ENCODE results near the gene GMPPA. TPM values are rescaled to one million over a fixed set of nuclear protein-coding genes. Genes with fewer than 3 reads are reported as not detected.

GMPPA gene
- total RNA-seq, 1 experiment from 2014 or later, result 10.5 TPM

DNA sequence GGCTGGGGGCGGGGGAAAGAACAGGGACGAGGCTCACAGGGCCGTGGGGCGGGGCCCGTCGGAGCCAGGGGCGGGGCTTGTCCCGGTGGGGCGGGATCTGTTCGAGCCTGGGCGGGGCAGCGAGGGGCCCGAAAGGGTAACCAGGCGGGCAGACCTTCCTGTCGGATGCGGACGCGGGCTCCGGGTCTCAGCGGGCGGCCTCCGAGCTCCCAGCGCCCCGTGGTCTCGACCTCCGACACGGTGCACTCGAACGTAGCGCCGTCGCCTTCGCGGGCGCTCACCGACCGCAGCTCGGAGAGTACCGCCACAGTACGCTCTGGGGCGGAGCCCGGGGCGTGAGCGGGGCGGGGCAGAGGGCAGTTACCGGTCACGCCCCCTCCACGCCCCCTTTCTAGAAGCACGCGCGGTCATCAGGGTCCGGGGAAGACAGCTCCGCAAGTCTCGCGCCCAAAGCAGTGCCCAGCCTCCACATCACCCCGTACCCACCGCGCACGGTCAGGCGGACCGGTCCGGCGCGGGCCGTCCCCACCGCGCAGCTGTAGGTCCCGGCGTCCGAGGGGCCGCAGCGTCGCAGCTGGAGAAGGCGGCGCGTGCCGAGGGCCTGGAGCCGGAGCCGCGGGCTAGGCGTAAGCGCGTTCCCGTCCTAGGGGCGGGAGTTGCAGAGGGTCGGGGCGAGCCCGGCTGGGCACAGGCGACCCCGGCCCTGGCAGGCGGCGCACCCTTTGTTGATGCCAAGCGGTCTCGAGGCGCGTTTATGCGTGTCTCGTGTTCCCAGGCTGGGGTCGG, 53.9 kb downstream of the GMPPA start:
- Histone ChIP-seq H3K4me3 (ENCODE audit: low read length) (no peak overlapping the region), H2AFZ (ENCODE audit: low read length) (no peak overlapping the region), H3K79me2 (ENCODE audit: low read length) (no peaks in the 10 kb centered on the region), H3K36me3 (ENCODE audit: insufficient read depth, low read length) (no peaks in the 10 kb centered on the region), H3K27me3 (ENCODE audit: low read length) (no peaks in the 10 kb centered on the region), H3K4me1 (ENCODE audit: low read length) (no peaks in the 10 kb centered on the region), H3K4me2 (ENCODE audit: low read depth, low read length, poor library complexity, severe bottlenecking) (no peak overlapping the region), H4K20me1 (ENCODE audit: insufficient read depth, low read depth, low read length) (no peaks in the 10 kb centered on the region), H3K27ac (ENCODE audit: low read length) (no peak overlapping the region), H3K9me3 (ENCODE audit: low read length) (no peaks in the 10 kb centered on the region), H3K9ac (ENCODE audit: low read length) (no peak overlapping the region), H3K9me2 (replicated peaks; ENCODE audit: insufficient read depth, low read length) (no peaks in the 10 kb centered on the region)
- DNase-seq, result no peak

DNA sequence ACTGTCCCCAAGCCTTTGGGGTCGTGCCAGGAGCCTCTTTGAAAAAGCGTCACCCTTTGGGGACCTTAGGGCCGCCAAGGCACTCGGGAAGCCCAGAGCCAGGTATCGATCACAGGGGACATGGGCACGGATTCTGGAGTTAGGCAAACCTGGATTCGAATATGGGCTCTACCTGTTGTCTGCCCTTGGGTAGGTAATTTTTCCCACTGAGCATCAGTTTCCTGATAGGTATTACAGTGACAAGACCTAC, 54.4 kb downstream of the GMPPA start:
- DNase-seq, result no peak
- H3K9ac ChIP-seq (ENCODE audit: low read length), result no peak overlapping the region
- no peak overlapping the region for H3K4me3 ChIP-seq (ENCODE audit: low read length)
- no peaks in the 10 kb centered on the region for H3K4me1 ChIP-seq (ENCODE audit: low read length)
- no peaks in the 10 kb centered on the region for H3K9me2 ChIP-seq (replicated peaks; ENCODE audit: insufficient read depth, low read length)
- no peaks in the 10 kb centered on the region for H3K27me3 ChIP-seq (ENCODE audit: low read length)
- H2AFZ ChIP-seq (ENCODE audit: low read length), result no peak overlapping the region
- H3K36me3 ChIP-seq (ENCODE audit: insufficient read depth, low read length), result no peaks in the 10 kb centered on the region
- H3K27ac ChIP-seq (ENCODE audit: low read length), result no peak overlapping the region
- H3K9me3 ChIP-seq (ENCODE audit: low read length), result no peaks in the 10 kb centered on the region
- no peaks in the 10 kb centered on the region for H4K20me1 ChIP-seq (ENCODE audit: insufficient read depth, low read depth, low read length)
- no peaks in the 10 kb centered on the region for H3K79me2 ChIP-seq (ENCODE audit: low read length)
- H3K4me2 ChIP-seq (ENCODE audit: low read depth, low read length, poor library complexity, severe bottlenecking), result no peak overlapping the region

DNA sequence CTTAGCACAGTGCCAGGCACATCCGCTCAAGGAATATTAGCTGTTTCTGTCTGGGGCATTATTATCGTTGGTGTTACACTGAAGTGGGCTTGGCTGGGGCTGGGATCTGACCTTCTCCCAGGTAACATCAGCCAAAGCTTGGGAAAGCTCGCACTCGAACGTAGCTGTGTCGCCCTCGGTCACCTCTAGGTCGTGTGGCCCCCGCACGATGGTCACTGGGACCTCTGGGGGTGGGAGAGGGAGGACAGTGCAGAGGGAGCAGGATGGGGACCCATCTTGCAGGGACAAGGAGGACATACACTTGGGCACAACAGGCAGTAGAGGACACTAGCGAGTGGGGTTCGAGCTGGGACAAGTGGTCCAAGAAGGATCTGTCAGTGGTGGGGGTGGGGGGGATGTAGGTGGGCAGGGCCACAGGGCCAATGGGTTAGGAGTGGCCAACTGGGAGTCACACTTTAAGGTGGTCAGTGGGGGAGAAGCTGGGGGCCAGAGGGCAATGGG, 54.8 kb downstream of the GMPPA start:
- Histone ChIP-seq H3K4me2 (ENCODE audit: low read depth, low read length, poor library complexity, severe bottlenecking) (no peak overlapping the region), H3K4me1 (ENCODE audit: low read length) (no peaks in the 10 kb centered on the region), H3K79me2 (ENCODE audit: low read length) (no peaks in the 10 kb centered on the region), H3K36me3 (ENCODE audit: insufficient read depth, low read length) (no peaks in the 10 kb centered on the region), H2AFZ (ENCODE audit: low read length) (no peak overlapping the region), H3K9me2 (replicated peaks; ENCODE audit: insufficient read depth, low read length) (no peaks in the 10 kb centered on the region), H3K9ac (ENCODE audit: low read length) (no peak overlapping the region), H4K20me1 (ENCODE audit: insufficient read depth, low read depth, low read length) (no peaks in the 10 kb centered on the region), H3K9me3 (ENCODE audit: low read length) (no peaks in the 10 kb centered on the region), H3K27ac (ENCODE audit: low read length) (no peak overlapping the region), H3K27me3 (ENCODE audit: low read length) (no peaks in the 10 kb centered on the region), H3K4me3 (ENCODE audit: low read length) (no peak overlapping the region)
- DNase-seq, result no peak

DNA sequence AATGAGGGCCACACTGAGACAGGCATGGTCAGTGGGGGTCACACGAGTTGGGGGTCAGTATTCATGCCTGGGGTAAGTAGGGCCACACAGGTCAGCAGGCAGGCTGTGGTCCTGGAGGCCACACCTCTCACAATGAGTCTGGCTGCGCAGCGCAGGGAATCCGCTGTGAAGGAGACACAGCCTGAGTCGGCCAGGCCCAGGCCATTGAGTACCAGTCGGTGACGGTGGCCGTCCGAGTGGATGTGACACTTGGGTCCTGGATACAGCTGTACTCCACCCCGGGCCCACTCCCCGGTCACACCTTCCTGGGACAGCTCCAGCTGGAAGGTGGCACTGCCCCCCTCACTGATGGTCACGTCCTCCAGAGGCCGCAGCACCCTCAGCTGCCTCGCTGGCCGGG, 55.7 kb downstream of the GMPPA start:
- no peak overlapping the region for H3K9ac ChIP-seq (ENCODE audit: low read length)
- no peaks in the 10 kb centered on the region for H3K36me3 ChIP-seq (ENCODE audit: insufficient read depth, low read length)
- H3K4me1 ChIP-seq (ENCODE audit: low read length), result no peaks in the 10 kb centered on the region
- H4K20me1 ChIP-seq (ENCODE audit: insufficient read depth, low read depth, low read length), result no peaks in the 10 kb centered on the region
- H3K79me2 ChIP-seq (ENCODE audit: low read length), result no peaks in the 10 kb centered on the region
- no peak overlapping the region for H2AFZ ChIP-seq (ENCODE audit: low read length)
- H3K27ac ChIP-seq (ENCODE audit: low read length), result no peak overlapping the region
- no peaks in the 10 kb centered on the region for H3K9me3 ChIP-seq (ENCODE audit: low read length)
- no peak overlapping the region for H3K4me2 ChIP-seq (ENCODE audit: low read depth, low read length, poor library complexity, severe bottlenecking)
- H3K4me3 ChIP-seq (ENCODE audit: low read length), result no peak overlapping the region
- no peaks in the 10 kb centered on the region for H3K9me2 ChIP-seq (replicated peaks; ENCODE audit: insufficient read depth, low read length)
- no peaks in the 10 kb centered on the region for H3K27me3 ChIP-seq (ENCODE audit: low read length)
- no peak for DNase-seq

DNA sequence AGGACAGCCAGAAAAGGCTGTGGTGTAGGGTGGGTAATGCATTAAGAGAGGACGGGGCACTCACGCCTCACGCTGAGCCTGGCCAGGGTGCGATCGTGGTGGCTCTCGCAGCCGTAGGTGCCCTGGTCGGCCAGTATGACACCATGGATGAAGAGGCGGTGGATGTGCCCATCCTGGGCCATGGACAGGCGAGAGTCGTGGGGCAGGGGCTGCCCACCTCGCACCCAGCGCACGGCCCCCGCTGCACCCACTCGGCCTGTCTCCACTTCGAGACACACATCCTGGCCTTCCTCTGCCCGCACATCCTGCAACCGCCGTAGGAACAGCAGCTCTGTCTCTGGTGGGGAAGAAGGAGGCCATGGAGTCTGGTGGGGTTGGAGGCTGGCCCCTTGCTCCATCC, 57.3 kb downstream of the GMPPA start:
- no peaks in the 10 kb centered on the region for H3K4me1 ChIP-seq (ENCODE audit: low read length)
- no peak for DNase-seq
- H3K9ac ChIP-seq (ENCODE audit: low read length), result no peak overlapping the region
- H3K9me2 ChIP-seq (replicated peaks; ENCODE audit: insufficient read depth, low read length), result no peaks in the 10 kb centered on the region
- no peaks in the 10 kb centered on the region for H3K27me3 ChIP-seq (ENCODE audit: low read length)
- no peak overlapping the region for H3K4me3 ChIP-seq (ENCODE audit: low read length)
- no peaks in the 10 kb centered on the region for H3K9me3 ChIP-seq (ENCODE audit: low read length)
- no peaks in the 10 kb centered on the region for H3K36me3 ChIP-seq (ENCODE audit: insufficient read depth, low read length)
- no peak overlapping the region for H3K4me2 ChIP-seq (ENCODE audit: low read depth, low read length, poor library complexity, severe bottlenecking)
- H2AFZ ChIP-seq (ENCODE audit: low read length), result no peak overlapping the region
- H3K79me2 ChIP-seq (ENCODE audit: low read length), result no peaks in the 10 kb centered on the region
- H3K27ac ChIP-seq (ENCODE audit: low read length), result no peak overlapping the region
- H4K20me1 ChIP-seq (ENCODE audit: insufficient read depth, low read depth, low read length), result no peaks in the 10 kb centered on the region

DNA sequence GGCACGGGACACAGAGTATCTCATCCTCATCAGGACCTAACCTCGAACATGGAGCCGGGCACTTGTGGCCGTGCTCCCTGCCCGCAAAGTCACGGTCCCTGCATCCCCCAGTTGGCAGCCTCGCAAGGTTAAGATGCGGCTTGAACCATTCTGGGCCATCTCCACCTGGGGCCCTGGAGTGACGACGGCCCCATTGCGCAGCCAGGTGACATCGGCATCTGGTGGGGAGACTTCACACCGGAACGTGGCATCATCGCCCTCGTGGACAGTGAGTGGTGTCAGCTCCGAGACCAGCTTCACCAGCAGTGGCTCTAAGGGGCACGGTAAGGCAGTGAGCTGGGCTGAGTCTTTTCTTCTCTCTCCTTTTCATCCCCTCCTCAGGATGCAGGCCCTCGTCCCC, 57.7 kb downstream of the GMPPA start:
- DNase-seq, result no peak
- H3K4me2 ChIP-seq (ENCODE audit: low read depth, low read length, poor library complexity, severe bottlenecking), result no peak overlapping the region
- no peaks in the 10 kb centered on the region for H3K9me3 ChIP-seq (ENCODE audit: low read length)
- H3K4me1 ChIP-seq (ENCODE audit: low read length), result no peaks in the 10 kb centered on the region
- H3K9me2 ChIP-seq (replicated peaks; ENCODE audit: insufficient read depth, low read length), result no peaks in the 10 kb centered on the region
- no peak overlapping the region for H3K27ac ChIP-seq (ENCODE audit: low read length)
- H3K27me3 ChIP-seq (ENCODE audit: low read length), result no peaks in the 10 kb centered on the region
- no peaks in the 10 kb centered on the region for H3K79me2 ChIP-seq (ENCODE audit: low read length)
- H3K9ac ChIP-seq (ENCODE audit: low read length), result no peak overlapping the region
- H3K36me3 ChIP-seq (ENCODE audit: insufficient read depth, low read length), result no peaks in the 10 kb centered on the region
- no peaks in the 10 kb centered on the region for H4K20me1 ChIP-seq (ENCODE audit: insufficient read depth, low read depth, low read length)
- no peak overlapping the region for H3K4me3 ChIP-seq (ENCODE audit: low read length)
- no peak overlapping the region for H2AFZ ChIP-seq (ENCODE audit: low read length)

Small RNAs within 50 kb of the gene (small RNA-seq; reads per million reads assigned to genes)
- gene MIR3132, result not detected

Other genes starting within 250 kb of the GMPPA start
- gene TUBA4B, start 245.6 kb upstream of the GMPPA start, total RNA-seq (2014; rRNA removed; shearing (Covaris generic); ENCODE audit: low replicate concordance), result not detected in 2 replicates
- gene TUBA4A, start 245.0 kb upstream of the GMPPA start, total RNA-seq (2014; rRNA removed; shearing (Covaris generic); ENCODE audit: low replicate concordance), result 32.6 and 61.8 TPM in 2 replicates
- gene DNAJB2, start 219.5 kb upstream of the GMPPA start, total RNA-seq (2014; rRNA removed; shearing (Covaris generic); ENCODE audit: low replicate concordance), result 30.9 and 55.8 TPM in 2 replicates
- gene PTPRN, start 189.5 kb upstream of the GMPPA start, total RNA-seq (2014; rRNA removed; shearing (Covaris generic); ENCODE audit: low replicate concordance), result not detected in 2 replicates
- gene RESP18, start 166.1 kb upstream of the GMPPA start, total RNA-seq (2014; rRNA removed; shearing (Covaris generic); ENCODE audit: low replicate concordance), result not detected in 2 replicates
- 74.6 and 77.9 TPM in 2 replicates for gene DNPEP, start 111.0 kb upstream of the GMPPA start, total RNA-seq (2014; rRNA removed; shearing (Covaris generic); ENCODE audit: low replicate concordance)
- not detected in 2 replicates for gene DES, start 80.5 kb upstream of the GMPPA start, total RNA-seq (2014; rRNA removed; shearing (Covaris generic); ENCODE audit: low replicate concordance)
- gene SPEG, start 64.0 kb upstream of the GMPPA start, total RNA-seq (2014; rRNA removed; shearing (Covaris generic); ENCODE audit: low replicate concordance), result not detected in 2 replicates
- 0.32 TPM in 1 of 2 replicates, not detected in the other for gene ASIC4, start 15.6 kb downstream of the GMPPA start, total RNA-seq (2014; rRNA removed; shearing (Covaris generic); ENCODE audit: low replicate concordance)
- 25.5 and 44.5 TPM in 2 replicates for gene CHPF, start 44.9 kb downstream of the GMPPA start, total RNA-seq (2014; rRNA removed; shearing (Covaris generic); ENCODE audit: low replicate concordance)
- 2.7 and 3.2 TPM in 2 replicates for gene TMEM198, start 45.1 kb downstream of the GMPPA start, total RNA-seq (2014; rRNA removed; shearing (Covaris generic); ENCODE audit: low replicate concordance)
- not detected in 2 replicates for gene OBSL1, start 72.6 kb downstream of the GMPPA start, total RNA-seq (2014; rRNA removed; shearing (Covaris generic); ENCODE audit: low replicate concordance)
- not detected in 2 replicates for gene INHA, start 73.4 kb downstream of the GMPPA start, total RNA-seq (2014; rRNA removed; shearing (Covaris generic); ENCODE audit: low replicate concordance)
- 19.8 and 24.0 TPM in 2 replicates for gene STK11IP, start 99.0 kb downstream of the GMPPA start, total RNA-seq (2014; rRNA removed; shearing (Covaris generic); ENCODE audit: low replicate concordance)
- not detected in 2 replicates for gene SLC4A3, start 128.7 kb downstream of the GMPPA start, total RNA-seq (2014; rRNA removed; shearing (Covaris generic); ENCODE audit: low replicate concordance)

Measured in Karpas-422 (cell line).